GM12865 (cell line): ENCODE results near the gene PTCD2.

Source experiments
- DNase-seq: peaks from one replicate; pipeline ENCODE4 v3.0.0; 2010; ENCODE audit warnings: low read depth
- H3K4me3 ChIP-seq: 2 replicates; pipeline ENCODE4 v1.5.1; 2011; ENCODE audit warnings: mild to moderate bottlenecking, low read depth, low read length, control low read depth
- TF ChIP-seq, protein P1 (sequence below): IDR thresholded peaks from 2 replicates; pipeline ENCODE4 v1.5.1; 2011; ENCODE audit warnings: low read length, control low read depth, low read depth, inconsistent platforms; ENCODE audit not compliant: insufficient read depth; ENCODE audit errors: missing control alignments

The PTCD2 gene

DNA sequence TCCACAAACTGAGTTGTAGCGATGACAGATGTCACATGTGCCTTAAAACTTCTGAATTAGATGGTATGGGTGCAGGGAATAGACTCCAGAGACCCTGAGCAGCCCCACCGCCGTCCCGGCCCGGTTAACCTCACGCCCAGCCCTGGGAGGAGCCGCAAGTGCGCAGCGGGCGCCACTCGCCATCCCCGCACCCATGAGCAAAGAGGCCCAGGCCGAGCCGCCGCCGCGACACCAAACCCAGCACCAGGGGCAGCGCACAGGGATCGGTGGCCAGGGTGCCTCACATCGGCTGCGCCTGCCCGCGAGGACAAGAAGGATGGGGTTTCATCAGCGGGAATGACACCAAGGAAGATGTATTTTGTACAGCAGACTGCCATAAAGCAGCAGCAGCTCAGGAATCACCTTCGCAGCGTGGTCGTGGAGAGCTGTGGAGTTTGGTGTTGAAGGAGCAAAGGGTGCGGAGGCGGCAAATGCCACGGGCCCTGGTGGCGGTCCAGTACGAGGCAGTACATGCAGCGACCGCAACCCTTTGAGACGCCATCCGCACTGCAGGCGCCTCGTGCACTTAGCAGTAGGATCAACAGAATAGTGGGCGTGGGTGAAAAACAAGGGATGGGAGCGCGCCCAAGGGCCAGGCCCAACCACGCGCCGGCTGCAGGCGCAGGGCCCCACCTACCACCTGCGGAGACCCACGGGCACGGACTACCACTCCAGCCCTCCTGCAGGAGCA, 97.3 kb downstream of the PTCD2 start:
- no peak overlapping the region for H3K4me3 ChIP-seq
- DNase-seq: no peak
- TF ChIP-seq, protein P1, sequence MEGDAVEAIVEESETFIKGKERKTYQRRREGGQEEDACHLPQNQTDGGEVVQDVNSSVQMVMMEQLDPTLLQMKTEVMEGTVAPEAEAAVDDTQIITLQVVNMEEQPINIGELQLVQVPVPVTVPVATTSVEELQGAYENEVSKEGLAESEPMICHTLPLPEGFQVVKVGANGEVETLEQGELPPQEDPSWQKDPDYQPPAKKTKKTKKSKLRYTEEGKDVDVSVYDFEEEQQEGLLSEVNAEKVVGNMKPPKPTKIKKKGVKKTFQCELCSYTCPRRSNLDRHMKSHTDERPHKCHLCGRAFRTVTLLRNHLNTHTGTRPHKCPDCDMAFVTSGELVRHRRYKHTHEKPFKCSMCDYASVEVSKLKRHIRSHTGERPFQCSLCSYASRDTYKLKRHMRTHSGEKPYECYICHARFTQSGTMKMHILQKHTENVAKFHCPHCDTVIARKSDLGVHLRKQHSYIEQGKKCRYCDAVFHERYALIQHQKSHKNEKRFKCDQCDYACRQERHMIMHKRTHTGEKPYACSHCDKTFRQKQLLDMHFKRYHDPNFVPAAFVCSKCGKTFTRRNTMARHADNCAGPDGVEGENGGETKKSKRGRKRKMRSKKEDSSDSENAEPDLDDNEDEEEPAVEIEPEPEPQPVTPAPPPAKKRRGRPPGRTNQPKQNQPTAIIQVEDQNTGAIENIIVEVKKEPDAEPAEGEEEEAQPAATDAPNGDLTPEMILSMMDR: no peak
